ENCODE measurements around the gene INPP5A. TPM values are rescaled to one million over a fixed set of nuclear protein-coding genes. Genes with fewer than 3 reads are reported as not detected.

INPP5A gene
- total RNA-seq, 1 donor from 2014 or later: 35.4 TPM

DNA sequence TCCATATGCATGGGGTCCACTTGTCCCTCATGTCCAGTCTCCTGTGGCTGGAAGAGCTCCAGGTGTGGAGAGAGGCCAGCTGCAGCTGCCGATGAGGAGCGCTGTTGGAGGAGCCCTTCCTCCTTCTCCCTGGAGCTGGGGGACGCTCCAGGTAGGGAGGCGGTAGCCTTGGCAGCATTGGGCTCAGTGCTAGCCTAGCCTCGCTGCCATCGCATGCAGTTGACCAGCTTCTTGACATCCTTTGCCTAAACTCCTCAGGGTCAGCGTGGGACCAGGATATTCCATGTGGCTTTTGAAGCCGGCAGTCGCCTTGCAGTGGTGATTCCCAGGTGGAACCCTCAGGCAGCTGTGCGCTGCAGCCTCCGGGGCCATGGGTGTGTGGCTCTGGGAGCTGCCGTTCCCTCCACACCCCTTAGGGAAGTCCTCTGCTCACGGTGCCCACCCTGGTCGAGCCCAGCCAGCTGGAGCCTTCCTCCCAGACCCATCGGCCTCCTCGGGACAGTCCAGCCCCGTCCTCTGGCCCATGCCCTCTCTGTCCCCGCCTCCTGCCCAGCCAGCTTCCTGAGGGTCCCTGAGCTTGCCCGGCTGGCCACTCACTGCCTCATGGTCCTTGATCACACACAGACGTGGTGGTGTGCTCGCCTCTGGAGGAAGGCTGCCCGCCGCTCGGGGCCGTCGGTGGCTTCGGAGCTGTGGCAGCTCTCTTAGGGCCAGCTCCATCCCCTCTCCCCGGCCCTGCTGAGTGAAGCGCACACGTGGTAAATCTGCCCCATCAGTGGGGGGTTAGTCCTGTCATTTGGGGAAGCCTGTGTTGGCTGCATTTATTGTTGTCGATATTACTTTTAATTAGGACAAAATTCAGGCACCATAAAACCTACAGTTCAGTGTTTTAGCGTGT is 21.2 kb downstream of the INPP5A start:
- DNase-seq (ENCODE audit: low read depth, low spot score): no peak
- TF ChIP-seq, protein P1, sequence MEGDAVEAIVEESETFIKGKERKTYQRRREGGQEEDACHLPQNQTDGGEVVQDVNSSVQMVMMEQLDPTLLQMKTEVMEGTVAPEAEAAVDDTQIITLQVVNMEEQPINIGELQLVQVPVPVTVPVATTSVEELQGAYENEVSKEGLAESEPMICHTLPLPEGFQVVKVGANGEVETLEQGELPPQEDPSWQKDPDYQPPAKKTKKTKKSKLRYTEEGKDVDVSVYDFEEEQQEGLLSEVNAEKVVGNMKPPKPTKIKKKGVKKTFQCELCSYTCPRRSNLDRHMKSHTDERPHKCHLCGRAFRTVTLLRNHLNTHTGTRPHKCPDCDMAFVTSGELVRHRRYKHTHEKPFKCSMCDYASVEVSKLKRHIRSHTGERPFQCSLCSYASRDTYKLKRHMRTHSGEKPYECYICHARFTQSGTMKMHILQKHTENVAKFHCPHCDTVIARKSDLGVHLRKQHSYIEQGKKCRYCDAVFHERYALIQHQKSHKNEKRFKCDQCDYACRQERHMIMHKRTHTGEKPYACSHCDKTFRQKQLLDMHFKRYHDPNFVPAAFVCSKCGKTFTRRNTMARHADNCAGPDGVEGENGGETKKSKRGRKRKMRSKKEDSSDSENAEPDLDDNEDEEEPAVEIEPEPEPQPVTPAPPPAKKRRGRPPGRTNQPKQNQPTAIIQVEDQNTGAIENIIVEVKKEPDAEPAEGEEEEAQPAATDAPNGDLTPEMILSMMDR (conservative IDR thresholded peaks at IDR 0.05): no peak
- Mint-ChIP-seq H3K36me3 (ENCODE audit: low read depth) (peaks cover 6% of the 10 kb centered on the region), H3K27ac (ENCODE audit: unreplicated experiment) (no peak overlapping the region), H3K9me3 (peaks cover 2% of the 10 kb centered on the region), H3K27me3 (ENCODE audit: low read depth) (no peaks in the 10 kb centered on the region), H3K4me3 (no peak overlapping the region), H3K4me1 (peaks cover 15% of the 10 kb centered on the region)

DNA sequence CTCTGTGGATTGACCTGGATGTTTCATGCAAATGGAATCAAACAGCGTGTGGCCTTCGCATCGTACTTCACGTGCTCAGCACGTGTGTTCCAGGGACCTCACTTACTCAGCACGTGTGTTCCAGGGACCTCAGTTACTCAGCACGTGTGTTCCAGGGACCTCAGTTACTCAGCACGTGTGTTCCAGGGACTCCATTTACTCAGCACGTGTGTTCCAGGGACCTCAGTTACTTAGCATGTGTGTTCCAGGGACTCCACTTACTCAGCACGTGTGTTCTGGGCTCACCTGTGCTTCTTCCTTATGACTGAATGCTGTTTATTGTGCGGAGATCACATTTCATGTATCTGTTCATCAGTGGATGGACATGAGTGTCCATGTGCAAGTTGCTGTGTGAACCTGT is 22.0 kb downstream of the INPP5A start:
- Mint-ChIP-seq H3K4me3 (no peak overlapping the region), H3K9me3 (peaks cover 2% of the 10 kb centered on the region), H3K27me3 (ENCODE audit: low read depth) (no peaks in the 10 kb centered on the region), H3K36me3 (ENCODE audit: low read depth) (peaks cover 6% of the 10 kb centered on the region), H3K27ac (ENCODE audit: unreplicated experiment) (no peak overlapping the region), H3K4me1 (peaks cover 18% of the 10 kb centered on the region)
- no peak for DNase-seq (ENCODE audit: low read depth, low spot score)
- TF ChIP-seq, protein P1 (conservative IDR thresholded peaks at IDR 0.05): no peak

DNA sequence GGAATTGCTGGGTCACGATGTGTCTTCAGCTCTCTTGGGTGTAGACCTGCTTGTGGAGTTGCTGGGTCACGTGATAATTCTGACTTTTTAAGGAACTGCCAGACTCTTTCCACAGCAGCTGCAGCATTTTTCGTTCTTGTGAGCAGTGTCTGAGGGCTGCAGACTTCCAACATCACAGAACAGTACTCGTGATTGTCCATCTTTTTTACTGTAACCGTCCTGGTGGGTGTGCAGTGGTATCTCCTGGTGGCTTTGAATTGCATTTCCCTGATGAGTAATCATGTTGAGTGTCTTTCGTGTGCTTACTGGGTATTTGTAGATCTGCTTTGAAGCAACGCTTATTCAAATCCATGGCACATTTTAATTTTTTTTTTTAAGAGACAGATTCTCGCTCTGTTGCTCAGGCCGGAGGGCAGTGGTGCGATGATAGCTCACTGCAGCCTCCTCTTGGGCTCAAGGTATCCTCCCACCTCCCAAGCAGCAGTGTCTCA is 22.7 kb downstream of the INPP5A start:
- Mint-ChIP-seq H3K4me1 (peaks cover 18% of the 10 kb centered on the region), H3K27me3 (ENCODE audit: low read depth) (no peaks in the 10 kb centered on the region), H3K9me3 (peaks cover 2% of the 10 kb centered on the region), H3K36me3 (ENCODE audit: low read depth) (peaks cover 6% of the 10 kb centered on the region), H3K4me3 (no peak overlapping the region), H3K27ac (ENCODE audit: unreplicated experiment) (no peak overlapping the region)
- no peak for DNase-seq (ENCODE audit: low read depth, low spot score)
- TF ChIP-seq, protein P1 (conservative IDR thresholded peaks at IDR 0.05): no peak

DNA sequence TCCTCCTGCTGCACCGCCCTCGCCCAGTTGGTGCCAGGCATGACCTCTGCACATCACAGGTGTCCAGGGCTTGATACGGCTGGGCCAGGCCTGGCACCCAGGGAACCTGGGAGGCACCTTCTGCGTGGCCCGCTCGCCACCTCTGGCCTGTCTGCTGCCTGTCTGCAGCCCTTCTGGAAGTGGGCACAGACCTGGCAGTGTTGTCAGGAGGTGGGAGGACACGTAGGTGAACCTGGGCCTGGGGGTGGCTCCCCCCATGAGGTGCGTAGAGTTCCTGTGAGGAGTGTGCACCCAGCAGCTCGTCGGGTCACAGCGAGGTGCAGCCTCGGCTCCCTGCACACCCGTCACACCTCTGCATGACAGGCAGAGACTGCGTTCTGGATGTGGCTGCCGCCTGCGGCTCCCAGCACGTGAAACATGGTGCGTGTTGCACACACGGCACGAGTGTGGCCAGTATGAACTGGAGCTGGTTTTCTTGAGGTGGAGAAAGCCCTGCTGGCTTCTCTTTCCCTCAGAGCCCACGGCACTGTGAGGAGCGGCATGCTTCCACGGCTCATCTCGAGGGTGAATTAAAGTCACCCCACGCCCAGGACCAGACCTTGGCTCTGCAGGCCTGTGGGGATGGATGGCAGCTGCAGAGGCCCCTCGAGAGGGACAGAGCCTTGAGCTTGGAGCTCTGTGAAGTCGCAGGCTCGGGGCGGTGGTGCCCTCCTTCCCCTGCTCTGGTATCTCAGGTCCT is 24.8 kb downstream of the INPP5A start:
- peaks cover 8% of the 10 kb centered on the region for H3K4me1 Mint-ChIP-seq
- no peak overlapping the region for H3K4me3 Mint-ChIP-seq
- TF ChIP-seq, protein P1 (conservative IDR thresholded peaks at IDR 0.05): no peak
- H3K27ac Mint-ChIP-seq (ENCODE audit: unreplicated experiment): no peak overlapping the region
- H3K36me3 Mint-ChIP-seq (ENCODE audit: low read depth): peaks cover 6% of the 10 kb centered on the region
- no peak for DNase-seq (ENCODE audit: low read depth, low spot score)
- H3K9me3 Mint-ChIP-seq: peaks cover 2% of the 10 kb centered on the region
- no peaks in the 10 kb centered on the region for H3K27me3 Mint-ChIP-seq (ENCODE audit: low read depth)

DNA sequence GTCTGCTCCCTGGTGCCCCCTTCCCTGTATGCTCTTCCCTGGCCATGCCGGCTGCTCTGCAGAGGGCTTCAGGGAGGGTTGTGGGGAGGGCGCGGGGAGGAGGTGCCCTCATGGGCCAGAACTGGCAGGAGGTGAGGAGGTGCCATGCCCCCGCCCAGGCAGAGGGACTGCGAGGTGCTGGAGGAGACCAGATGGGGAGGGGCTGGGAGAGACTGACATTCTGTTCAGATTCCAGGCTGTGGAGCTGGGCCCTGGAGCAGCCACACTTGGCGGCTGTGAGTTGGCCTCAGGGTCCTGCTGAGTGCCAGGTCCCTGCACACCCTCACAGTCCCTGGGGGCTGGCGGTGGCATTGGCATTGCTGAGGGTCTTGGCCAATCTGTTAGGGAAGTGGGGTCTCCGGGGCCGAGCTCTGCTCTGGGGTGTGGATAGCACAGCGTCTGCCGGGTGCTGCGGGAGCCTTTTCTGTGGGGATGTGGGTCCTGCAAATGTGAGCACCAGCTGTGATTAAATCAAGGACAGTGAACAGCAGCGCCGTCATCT is 25.4 kb downstream of the INPP5A start:
- peaks cover 8% of the 10 kb centered on the region for H3K4me1 Mint-ChIP-seq
- no peak for DNase-seq (ENCODE audit: low read depth, low spot score)

More for the DNA sequence above, 25.4 kb downstream of the INPP5A start:
- H3K27ac Mint-ChIP-seq (ENCODE audit: unreplicated experiment): no peak overlapping the region
- TF ChIP-seq, protein P1 (conservative IDR thresholded peaks at IDR 0.05): no peak
- no peaks in the 10 kb centered on the region for H3K27me3 Mint-ChIP-seq (ENCODE audit: low read depth)
- peaks cover 2% of the 10 kb centered on the region for H3K9me3 Mint-ChIP-seq
- H3K4me3 Mint-ChIP-seq: no peak overlapping the region
- H3K36me3 Mint-ChIP-seq (ENCODE audit: low read depth): peaks cover 6% of the 10 kb centered on the region
